Measurements from ENCODE around the gene LCN10. TPM values are rescaled to one million over a fixed set of nuclear protein-coding genes. Genes with fewer than 3 reads are reported as not detected.

The LCN10 gene
- total and polyA plus RNA-seq, 2 of the 13 experiments (the other 11 are each of a cell fraction or from before 2014, with no cell fraction given) = 0.53 to 0.61 TPM

GRCh38 chr9:136764301-136764891, 21.7 kb upstream of the LCN10 start, which contains the start of gene LCN15 (continued):
- TF ChIP-seq PAXIP1 (CRISPR knock-in tag; conservative IDR thresholded peaks at IDR 0.05) = no peak
- TF ChIP-seq IRX3 (CRISPR knock-in tag; IDR thresholded peaks at IDR 0.05; ENCODE audit: borderline replicate concordance, low read depth) = no peak
- no peak for TF ChIP-seq CEBPB (IDR thresholded peaks at IDR 0.05; ENCODE audit: borderline replicate concordance, low read depth, low read length)
- TF ChIP-seq, protein P1, sequence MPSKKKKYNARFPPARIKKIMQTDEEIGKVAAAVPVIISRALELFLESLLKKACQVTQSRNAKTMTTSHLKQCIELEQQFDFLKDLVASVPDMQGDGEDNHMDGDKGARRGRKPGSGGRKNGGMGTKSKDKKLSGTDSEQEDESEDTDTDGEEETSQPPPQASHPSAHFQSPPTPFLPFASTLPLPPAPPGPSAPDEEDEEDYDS (CRISPR knock-in tag; IDR thresholded peaks at IDR 0.05) = peak; percentile 15; the same call in 1 of the 2 replicates
- no peak for TF ChIP-seq ZBTB2 (CRISPR knock-in tag; IDR thresholded peaks at IDR 0.05; ENCODE audit: low read depth)
- TF ChIP-seq YEATS2 (CRISPR knock-in tag; IDR thresholded peaks at IDR 0.05; ENCODE audit: borderline replicate concordance) = no peak
- no peak for TF ChIP-seq ZKSCAN1 (IDR thresholded peaks at IDR 0.05; ENCODE audit: low read length)
- no peak for TF ChIP-seq TBX2 (CRISPR knock-in tag; IDR thresholded peaks at IDR 0.05; ENCODE audit: borderline replicate concordance)
- no peak for TF ChIP-seq TBX3 (IDR thresholded peaks at IDR 0.05; ENCODE audit: borderline replicate concordance)
- TF ChIP-seq PHF8 (CRISPR knock-in tag; IDR thresholded peaks at IDR 0.05) = 0 out of 2 replicates have a peak, but pooled peaks have one; percentile 13
- TF ChIP-seq, protein P2, sequence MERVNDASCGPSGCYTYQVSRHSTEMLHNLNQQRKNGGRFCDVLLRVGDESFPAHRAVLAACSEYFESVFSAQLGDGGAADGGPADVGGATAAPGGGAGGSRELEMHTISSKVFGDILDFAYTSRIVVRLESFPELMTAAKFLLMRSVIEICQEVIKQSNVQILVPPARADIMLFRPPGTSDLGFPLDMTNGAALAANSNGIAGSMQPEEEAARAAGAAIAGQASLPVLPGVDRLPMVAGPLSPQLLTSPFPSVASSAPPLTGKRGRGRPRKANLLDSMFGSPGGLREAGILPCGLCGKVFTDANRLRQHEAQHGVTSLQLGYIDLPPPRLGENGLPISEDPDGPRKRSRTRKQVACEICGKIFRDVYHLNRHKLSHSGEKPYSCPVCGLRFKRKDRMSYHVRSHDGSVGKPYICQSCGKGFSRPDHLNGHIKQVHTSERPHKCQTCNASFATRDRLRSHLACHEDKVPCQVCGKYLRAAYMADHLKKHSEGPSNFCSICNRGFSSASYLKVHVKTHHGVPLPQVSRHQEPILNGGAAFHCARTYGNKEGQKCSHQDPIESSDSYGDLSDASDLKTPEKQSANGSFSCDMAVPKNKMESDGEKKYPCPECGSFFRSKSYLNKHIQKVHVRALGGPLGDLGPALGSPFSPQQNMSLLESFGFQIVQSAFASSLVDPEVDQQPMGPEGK (CRISPR knock-in tag; IDR thresholded peaks at IDR 0.05) = peak; percentile 30; the same call in 1 of the 2 replicates
- 0 out of 2 replicates have a peak, but pooled peaks have one; percentile 19 for TF ChIP-seq SPEN (CRISPR knock-in tag; IDR thresholded peaks at IDR 0.05; ENCODE audit: low read depth)
- TF ChIP-seq HCFC1 (IDR thresholded peaks at IDR 0.05; ENCODE audit: low read depth, low read length) = no peak
- no peak for TF ChIP-seq GZF1 (CRISPR knock-in tag; IDR thresholded peaks at IDR 0.05)
- no peak for TF ChIP-seq ZNF780A (CRISPR knock-in tag; IDR thresholded peaks at IDR 0.05)
- TF ChIP-seq MBNL3 (CRISPR knock-in tag; conservative IDR thresholded peaks at IDR 0.05) = no peak
- TF ChIP-seq ZFY (CRISPR knock-in tag; IDR thresholded peaks at IDR 0.05) = peak; percentile 29; the same call in 1 of the 2 replicates
- peak; percentile 79; the same call in 1 of the 2 replicates for TF ChIP-seq ZNF598 (CRISPR knock-in tag; IDR thresholded peaks at IDR 0.05; ENCODE audit: borderline replicate concordance)
- peak; percentile 72 for TF ChIP-seq ATF7 (IDR thresholded peaks at IDR 0.05)
- TF ChIP-seq ATF7 (CRISPR knock-in tag; IDR thresholded peaks at IDR 0.05) = no peak
